ENCODE measurements around the gene GBA2.

DNA sequence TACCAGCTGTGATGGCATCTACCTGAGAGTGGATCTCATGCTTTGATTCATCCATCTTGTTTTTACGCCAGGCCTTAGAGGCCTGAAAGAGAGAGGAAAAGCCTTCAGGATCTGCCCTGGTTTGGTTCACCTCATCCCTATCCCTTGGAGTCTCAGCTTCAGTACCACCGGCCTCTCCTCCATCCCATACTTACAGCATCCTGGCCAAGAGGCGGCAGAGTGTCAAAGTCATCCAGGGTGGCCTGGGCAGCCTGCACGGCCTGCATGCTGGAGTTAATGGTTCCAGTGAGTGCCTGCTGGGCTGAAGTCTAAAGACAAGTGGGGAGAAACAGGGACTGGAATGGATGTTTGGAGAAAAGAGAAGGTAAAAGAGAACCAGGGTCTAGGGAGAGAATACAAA, 29.5 kb downstream of the GBA2 start:
- no peak for TF ChIP-seq EZH2 (IDR thresholded peaks at IDR 0.05; ENCODE audit: low read length)
- TF ChIP-seq, protein P1, sequence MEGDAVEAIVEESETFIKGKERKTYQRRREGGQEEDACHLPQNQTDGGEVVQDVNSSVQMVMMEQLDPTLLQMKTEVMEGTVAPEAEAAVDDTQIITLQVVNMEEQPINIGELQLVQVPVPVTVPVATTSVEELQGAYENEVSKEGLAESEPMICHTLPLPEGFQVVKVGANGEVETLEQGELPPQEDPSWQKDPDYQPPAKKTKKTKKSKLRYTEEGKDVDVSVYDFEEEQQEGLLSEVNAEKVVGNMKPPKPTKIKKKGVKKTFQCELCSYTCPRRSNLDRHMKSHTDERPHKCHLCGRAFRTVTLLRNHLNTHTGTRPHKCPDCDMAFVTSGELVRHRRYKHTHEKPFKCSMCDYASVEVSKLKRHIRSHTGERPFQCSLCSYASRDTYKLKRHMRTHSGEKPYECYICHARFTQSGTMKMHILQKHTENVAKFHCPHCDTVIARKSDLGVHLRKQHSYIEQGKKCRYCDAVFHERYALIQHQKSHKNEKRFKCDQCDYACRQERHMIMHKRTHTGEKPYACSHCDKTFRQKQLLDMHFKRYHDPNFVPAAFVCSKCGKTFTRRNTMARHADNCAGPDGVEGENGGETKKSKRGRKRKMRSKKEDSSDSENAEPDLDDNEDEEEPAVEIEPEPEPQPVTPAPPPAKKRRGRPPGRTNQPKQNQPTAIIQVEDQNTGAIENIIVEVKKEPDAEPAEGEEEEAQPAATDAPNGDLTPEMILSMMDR (optimal IDR thresholded peaks at IDR 0.05 in 1 of 3, IDR thresholded peaks at IDR 0.05 in 1 of 3, conservative IDR thresholded peaks at IDR 0.05 in 1 of 3; ENCODE audit: extremely low read depth in 1 of 3, insufficient read depth in 2 of 3, low read length in 3 of 3) = no peak
